B cell (primary cell): ENCODE results near the gene GRPEL1.

Experiments used
- EZH2 ChIP-seq: IDR thresholded peaks from 2 replicates; pipeline ENCODE4 v1.6.1; 2012; ENCODE audit warnings: borderline replicate concordance, low read depth, mild to moderate bottlenecking, moderate library complexity, low read length; ENCODE audit not compliant: insufficient read depth, poor library complexity, severe bottlenecking
- TF ChIP-seq, protein P1 (sequence below): fragments of 200-600 bp; IDR thresholded peaks from one replicate; pipeline ENCODE4 v1.8.0; 2022; ENCODE audit warnings: antibody characterized with exemption, mild to moderate bottlenecking

GRCh38 chr4:7055990-7056325, 11.9 kb downstream of the GRPEL1 start:
- TF ChIP-seq, protein P1, sequence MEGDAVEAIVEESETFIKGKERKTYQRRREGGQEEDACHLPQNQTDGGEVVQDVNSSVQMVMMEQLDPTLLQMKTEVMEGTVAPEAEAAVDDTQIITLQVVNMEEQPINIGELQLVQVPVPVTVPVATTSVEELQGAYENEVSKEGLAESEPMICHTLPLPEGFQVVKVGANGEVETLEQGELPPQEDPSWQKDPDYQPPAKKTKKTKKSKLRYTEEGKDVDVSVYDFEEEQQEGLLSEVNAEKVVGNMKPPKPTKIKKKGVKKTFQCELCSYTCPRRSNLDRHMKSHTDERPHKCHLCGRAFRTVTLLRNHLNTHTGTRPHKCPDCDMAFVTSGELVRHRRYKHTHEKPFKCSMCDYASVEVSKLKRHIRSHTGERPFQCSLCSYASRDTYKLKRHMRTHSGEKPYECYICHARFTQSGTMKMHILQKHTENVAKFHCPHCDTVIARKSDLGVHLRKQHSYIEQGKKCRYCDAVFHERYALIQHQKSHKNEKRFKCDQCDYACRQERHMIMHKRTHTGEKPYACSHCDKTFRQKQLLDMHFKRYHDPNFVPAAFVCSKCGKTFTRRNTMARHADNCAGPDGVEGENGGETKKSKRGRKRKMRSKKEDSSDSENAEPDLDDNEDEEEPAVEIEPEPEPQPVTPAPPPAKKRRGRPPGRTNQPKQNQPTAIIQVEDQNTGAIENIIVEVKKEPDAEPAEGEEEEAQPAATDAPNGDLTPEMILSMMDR: no peak
- no peak for TF ChIP-seq EZH2
